CD4-positive, alpha-beta T cell (primary cell): Measurements from ENCODE around the gene DYNLRB1. TPM values are rescaled to one million over a fixed set of nuclear protein-coding genes. Genes with fewer than 3 reads are reported as not detected.

Source experiments
- ATAC-seq: fragments of 200-7000 bp; cut with Tn5 transposase; one replicate; pipeline ENCODE4 v1.10.0; 2022; ENCODE audit warnings: mild to moderate bottlenecking; ENCODE audit not compliant: poor library complexity
- CTCF ChIA-PET: fragments of 350-600 bp; sonication (Branson Sonifier 250); formaldehyde crosslinking; loops from one replicate; lab custom pipeline; 2021; ENCODE audit warnings: antibody characterized with exemption, inconsistent platforms; lab: Charles Lee
- POLR2A ChIA-PET: fragments of 350-600 bp; sonication (Branson Sonifier 250); formaldehyde crosslinking; loops from one replicate; lab custom pipeline; 2021; ENCODE audit warnings: antibody characterized with exemption, inconsistent platforms; lab: Charles Lee
- DNase-seq, 14 experiments: peaks; one replicate each; pipeline ENCODE4 v3.0.0-alpha.2; 2013 to 2020; ENCODE audit warnings: mixed read lengths in 2 of 14
- H3K27ac ChIP-seq, 2 donors: one replicate each; pipeline versions ENCODE4 v1.5.1 to v1.7.0; 2013; ENCODE audit warnings: low read length in 2 of 2, low read depth in 1 of 2, mild to moderate bottlenecking in 1 of 2
- H3K27me3 ChIP-seq, 2 experiments: 1 replicate in 1 of 2; 2 replicates in 1 of 2; pipeline versions ENCODE4 v1.6.1 to v1.7.0; 2013; ENCODE audit warnings: low read length in 2 of 2, control low read depth in 1 of 2, mild to moderate bottlenecking in 1 of 2, moderate library complexity in 1 of 2; ENCODE audit not compliant: insufficient read depth in 2 of 2, control insufficient read depth in 1 of 2
- H3K36me3 ChIP-seq: one replicate; pipeline ENCODE4 v1.6.1; 2013; ENCODE audit warnings: low read length, control low read depth; ENCODE audit not compliant: insufficient read depth
- H3K4me1 ChIP-seq: one replicate; pipeline ENCODE4 v1.6.1; 2013; ENCODE audit warnings: low read length, control low read depth; ENCODE audit not compliant: insufficient read depth
- H3K4me3 ChIP-seq: one replicate; pipeline ENCODE4 v1.5.1; 2013; ENCODE audit warnings: mild to moderate bottlenecking, low read length, moderate library complexity
- H3K9me3 ChIP-seq, 2 experiments: 1 replicate in 1 of 2; 2 replicates in 1 of 2; pipeline versions ENCODE4 v1.6.1 to v1.7.0; 2013; ENCODE audit warnings: low read length in 2 of 2, mild to moderate bottlenecking in 2 of 2, control low read depth in 1 of 2, moderate library complexity in 1 of 2; ENCODE audit not compliant: control insufficient read depth in 1 of 2, insufficient read depth in 1 of 2
- H3K27ac Mint-ChIP-seq: one replicate; pipeline ENCODE4 v1.8.0; 2020; ENCODE audit warnings: mixed read lengths
- H3K27me3 Mint-ChIP-seq: one replicate; pipeline ENCODE4 v1.8.0; 2021; ENCODE audit warnings: mixed read lengths
- H3K36me3 Mint-ChIP-seq: one replicate; pipeline ENCODE4 v1.8.0; 2021; ENCODE audit warnings: low read depth, mixed read lengths
- H3K4me1 Mint-ChIP-seq: one replicate; pipeline ENCODE4 v1.8.0; 2021; ENCODE audit warnings: low read depth, mixed read lengths
- H3K4me3 Mint-ChIP-seq: one replicate; pipeline ENCODE4 v1.8.0; 2020; ENCODE audit warnings: mild to moderate bottlenecking, mixed read lengths
- H3K9me3 Mint-ChIP-seq: one replicate; pipeline ENCODE4 v1.8.0; 2020; ENCODE audit warnings: mixed read lengths
- CTCF ChIP-seq: fragments of 200-600 bp; IDR thresholded peaks from one replicate; pipeline ENCODE4 v1.8.0; 2022; ENCODE audit warnings: antibody characterized with exemption, mild to moderate bottlenecking
- intact Hi-C, 2 experiments: fragments of 100-400 bp; cut with DNase I in 1 of 2; cut with micrococcal nuclease in 1 of 2; formaldehyde crosslinking; loops; one replicate each; pipeline versions ENCODE4 v1.15.1 to v1.9.0; 2023 to 2025; cut with DNase I, micrococcal nuclease
- total RNA-seq, 174 experiments: library from RNA in 2 of 174; stranded (reverse) in 2 of 174; gene quantifications; one replicate each; pipeline ENCODE4 v1.2.3 and lab custom pipeline; 2021 to 2026

Gene DYNLRB1
- total RNA-seq, 2 experiments from 2014 or later = 38.3 to 40.3 TPM

- peaks cover 55% of the 10 kb centered on the region for H3K36me3 ChIP-seq
- Mint-ChIP-seq H3K27me3 (no peaks in the 10 kb centered on the region), H3K4me1 (no peaks in the 10 kb centered on the region), H3K9me3 (peaks cover 15% of the 10 kb centered on the region), H3K36me3 (peaks cover 85% of the 10 kb centered on the region), H3K4me3 (no peak overlapping the region), H3K27ac (no peak overlapping the region)
- ChIA-PET CTCF (no interaction called here), POLR2A (no interaction called here)
- no peak for ATAC-seq
- H3K9me3 ChIP-seq = peaks cover 0 to 3% of the 10 kb centered on the region in 2 experiments
- H3K27me3 ChIP-seq = no peaks in the 10 kb centered on the region
- H3K27ac ChIP-seq = no peak overlapping the region
- H3K4me1 ChIP-seq = no peaks in the 10 kb centered on the region
- intact Hi-C loops = no loop called here
- TF ChIP-seq CTCF = no peak
- no peak for DNase-seq
- H3K4me3 ChIP-seq = no peak overlapping the region
Measured at GRCh38 chr20:34500823-34501222, 15.4 kb upstream of the DYNLRB1 start.

DNA sequence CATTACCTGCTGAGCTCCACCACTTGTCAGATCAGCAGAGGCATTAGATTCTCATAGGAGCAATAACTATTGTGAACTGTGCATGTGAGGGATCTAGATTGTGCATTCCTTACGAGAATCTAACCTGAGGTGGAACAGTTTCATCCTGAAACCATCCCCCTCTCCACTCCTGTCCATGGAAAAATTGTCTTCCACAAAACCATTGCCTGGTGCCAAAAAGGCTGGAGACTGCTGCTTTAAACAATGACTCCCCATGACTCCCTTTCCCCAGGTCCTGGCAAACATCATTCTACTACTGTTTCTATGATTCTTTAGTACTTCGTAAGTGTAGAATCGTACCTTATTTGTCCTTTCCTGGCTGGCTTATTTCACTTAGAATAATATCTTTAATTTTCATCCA is 9.7 kb upstream of the DYNLRB1 start:
- Histone ChIP-seq H3K36me3 (peaks cover 56% of the 10 kb centered on the region), H3K9me3 (no peaks in the 10 kb centered on the region), H3K4me3 (no peak overlapping the region), H3K27me3 (no peaks in the 10 kb centered on the region), H3K4me1 (no peaks in the 10 kb centered on the region), H3K27ac (no peak overlapping the region)
- Mint-ChIP-seq H3K4me1 (no peaks in the 10 kb centered on the region), H3K9me3 (no peaks in the 10 kb centered on the region), H3K4me3 (no peak overlapping the region), H3K27ac (no peak overlapping the region), H3K27me3 (no peaks in the 10 kb centered on the region), H3K36me3 (peaks cover 72% of the 10 kb centered on the region)
- ATAC-seq (no peak), DNase-seq (no peak)
- ChIA-PET CTCF (no interaction called here), POLR2A (no interaction called here)
- no peak for TF ChIP-seq CTCF
- intact Hi-C loops = no loop called here

GRCh38 chr20:34507702-34508413 is 8.4 kb upstream of the DYNLRB1 start:
- no peak overlapping the region for H3K4me3 Mint-ChIP-seq
- peaks cover 10% of the 10 kb centered on the region for H3K4me1 Mint-ChIP-seq
- Histone ChIP-seq H3K36me3 (peaks cover 53% of the 10 kb centered on the region), H3K4me1 (no peaks in the 10 kb centered on the region), H3K27me3 (no peaks in the 10 kb centered on the region), H3K9me3 (no peaks in the 10 kb centered on the region), H3K27ac (no peak overlapping the region), H3K4me3 (no peak overlapping the region)
- DNase-seq = no peak
- no peak for TF ChIP-seq CTCF
- ChIA-PET POLR2A (no interaction called here), CTCF (no interaction called here)
- H3K27ac Mint-ChIP-seq = no peak overlapping the region
- intact Hi-C loops = no loop called here
- no peaks in the 10 kb centered on the region for H3K9me3 Mint-ChIP-seq
- no peaks in the 10 kb centered on the region for H3K27me3 Mint-ChIP-seq
- H3K36me3 Mint-ChIP-seq = peaks cover 65% of the 10 kb centered on the region
- ATAC-seq = no peak
